ENCODE data around the gene USP6NL.

The USP6NL gene

DNA sequence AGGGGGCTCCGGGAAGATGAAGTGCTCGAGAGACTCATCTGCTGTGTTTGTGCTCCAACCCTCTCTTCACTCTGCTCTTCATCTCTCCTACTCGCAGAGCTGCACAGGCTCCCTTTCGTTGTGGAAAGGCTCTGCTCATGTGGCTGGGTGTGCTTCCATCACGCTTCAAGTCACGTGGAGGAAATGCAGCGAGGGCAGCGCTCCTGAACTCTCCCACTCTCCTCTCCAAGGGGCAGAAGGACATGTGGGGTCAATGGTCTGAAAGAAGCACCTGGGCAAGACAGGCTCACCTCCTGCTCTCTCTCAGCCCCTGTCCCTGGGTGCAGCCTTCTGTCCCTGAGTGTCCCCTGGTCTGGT is 72.6 kb downstream of the USP6NL start:
- H3K36me3 ChIP-seq (ENCODE audit: control insufficient read depth, insufficient read depth, low read length) = no peaks in the 10 kb centered on the region
- TF ChIP-seq, protein P1, sequence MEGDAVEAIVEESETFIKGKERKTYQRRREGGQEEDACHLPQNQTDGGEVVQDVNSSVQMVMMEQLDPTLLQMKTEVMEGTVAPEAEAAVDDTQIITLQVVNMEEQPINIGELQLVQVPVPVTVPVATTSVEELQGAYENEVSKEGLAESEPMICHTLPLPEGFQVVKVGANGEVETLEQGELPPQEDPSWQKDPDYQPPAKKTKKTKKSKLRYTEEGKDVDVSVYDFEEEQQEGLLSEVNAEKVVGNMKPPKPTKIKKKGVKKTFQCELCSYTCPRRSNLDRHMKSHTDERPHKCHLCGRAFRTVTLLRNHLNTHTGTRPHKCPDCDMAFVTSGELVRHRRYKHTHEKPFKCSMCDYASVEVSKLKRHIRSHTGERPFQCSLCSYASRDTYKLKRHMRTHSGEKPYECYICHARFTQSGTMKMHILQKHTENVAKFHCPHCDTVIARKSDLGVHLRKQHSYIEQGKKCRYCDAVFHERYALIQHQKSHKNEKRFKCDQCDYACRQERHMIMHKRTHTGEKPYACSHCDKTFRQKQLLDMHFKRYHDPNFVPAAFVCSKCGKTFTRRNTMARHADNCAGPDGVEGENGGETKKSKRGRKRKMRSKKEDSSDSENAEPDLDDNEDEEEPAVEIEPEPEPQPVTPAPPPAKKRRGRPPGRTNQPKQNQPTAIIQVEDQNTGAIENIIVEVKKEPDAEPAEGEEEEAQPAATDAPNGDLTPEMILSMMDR (IDR thresholded peaks at IDR 0.05; ENCODE audit: insufficient read depth, low read length, poor library complexity, severe bottlenecking) = no peak
- DNase-seq (ENCODE audit: extremely low read depth, insufficient read length) = no peak
- no peak overlapping the region for H3K4me3 ChIP-seq (replicated peaks; ENCODE audit: low read depth, low read length)
- H3K27me3 ChIP-seq (replicated peaks; ENCODE audit: control insufficient read depth, insufficient read depth, low read length) = no peaks in the 10 kb centered on the region

DNA sequence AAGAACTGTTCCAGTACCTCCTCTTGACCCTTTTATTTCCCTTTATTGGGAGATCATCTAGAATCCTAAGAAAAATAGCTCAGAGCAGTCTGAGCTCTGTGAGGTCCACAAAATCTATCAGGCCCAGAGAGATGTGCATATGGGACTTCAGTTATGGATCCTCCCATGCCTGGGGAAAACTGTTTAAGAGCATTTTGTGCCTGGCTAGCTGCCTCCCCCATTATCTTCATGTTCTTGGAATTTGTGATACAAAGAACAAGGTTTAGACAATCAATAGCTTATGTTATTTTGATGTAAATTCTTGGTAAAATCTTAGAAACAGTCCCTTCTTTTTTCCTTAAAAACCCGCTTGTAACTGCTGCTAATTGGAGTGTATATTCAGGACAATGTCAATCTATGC is 75.2 kb downstream of the USP6NL start:
- Histone ChIP-seq H3K27me3 (replicated peaks; ENCODE audit: control insufficient read depth, insufficient read depth, low read length) (no peaks in the 10 kb centered on the region), H3K36me3 (ENCODE audit: control insufficient read depth, insufficient read depth, low read length) (no peaks in the 10 kb centered on the region), H3K4me3 (replicated peaks; ENCODE audit: low read depth, low read length) (no peak overlapping the region)
- TF ChIP-seq, protein P1 (IDR thresholded peaks at IDR 0.05; ENCODE audit: insufficient read depth, low read length, poor library complexity, severe bottlenecking) = no peak
- DNase-seq (ENCODE audit: extremely low read depth, insufficient read length) = no peak

DNA sequence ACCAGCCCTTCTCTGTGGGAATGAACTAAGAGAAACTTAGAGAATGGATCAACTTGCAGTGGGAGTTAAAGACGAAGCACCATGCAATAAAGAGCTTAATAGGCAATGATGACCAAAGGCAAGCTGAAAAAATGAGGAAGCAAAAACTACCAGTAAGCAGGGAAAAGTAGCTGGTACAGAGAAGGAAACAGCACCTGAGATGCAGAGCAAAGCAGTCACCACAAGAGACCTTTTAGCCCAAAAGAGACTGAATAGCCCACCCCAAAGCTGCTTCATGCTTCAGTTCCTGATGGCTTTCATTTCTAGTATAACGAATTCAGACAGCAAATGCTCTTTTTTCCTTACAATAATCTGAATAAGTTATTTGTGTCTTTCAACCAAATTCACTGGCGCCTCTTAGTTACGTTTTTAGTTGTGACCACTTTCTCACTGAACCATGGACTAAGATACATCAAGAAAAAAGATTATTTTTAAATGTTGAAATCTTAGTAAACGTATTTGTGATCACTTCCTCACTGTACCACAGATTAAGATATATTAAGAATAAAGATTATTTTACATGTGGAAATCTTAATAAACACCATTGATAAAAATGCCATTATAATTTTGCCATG is 76.0 kb downstream of the USP6NL start:
- TF ChIP-seq, protein P1 (IDR thresholded peaks at IDR 0.05; ENCODE audit: insufficient read depth, low read length, poor library complexity, severe bottlenecking) = no peak
- peak; percentile 50 for DNase-seq (ENCODE audit: extremely low read depth, insufficient read length)
- Histone ChIP-seq H3K27me3 (replicated peaks; ENCODE audit: control insufficient read depth, insufficient read depth, low read length) (no peaks in the 10 kb centered on the region), H3K36me3 (ENCODE audit: control insufficient read depth, insufficient read depth, low read length) (no peaks in the 10 kb centered on the region), H3K4me3 (replicated peaks; ENCODE audit: low read depth, low read length) (no peak overlapping the region)

DNA sequence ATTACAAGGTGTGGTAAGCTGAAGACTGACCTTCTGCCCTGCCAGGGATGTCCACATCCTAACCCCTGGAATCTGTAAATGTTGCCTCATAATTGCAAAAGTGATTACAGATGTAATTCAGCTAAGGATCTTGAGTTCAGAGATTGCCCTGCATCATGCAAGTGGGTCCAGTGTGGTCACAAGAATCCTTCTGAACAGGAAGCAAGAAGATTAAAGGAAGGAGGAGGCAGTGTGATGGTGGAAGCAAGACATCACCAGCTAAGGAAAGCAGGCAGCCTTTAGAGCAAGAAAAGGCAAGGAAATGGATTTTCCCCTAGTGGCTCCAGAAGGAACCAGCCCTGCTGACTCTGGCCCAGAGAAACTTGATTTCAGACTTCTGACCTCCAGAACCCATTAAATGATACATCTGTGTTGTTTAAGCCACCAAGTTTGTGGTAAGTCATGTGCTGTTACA is 78.1 kb downstream of the USP6NL start:
- DNase-seq (ENCODE audit: extremely low read depth, insufficient read length) = no peak
- TF ChIP-seq, protein P1 (IDR thresholded peaks at IDR 0.05; ENCODE audit: insufficient read depth, low read length, poor library complexity, severe bottlenecking) = peak; percentile 11
- no peaks in the 10 kb centered on the region for H3K36me3 ChIP-seq (ENCODE audit: control insufficient read depth, insufficient read depth, low read length)

DNA sequence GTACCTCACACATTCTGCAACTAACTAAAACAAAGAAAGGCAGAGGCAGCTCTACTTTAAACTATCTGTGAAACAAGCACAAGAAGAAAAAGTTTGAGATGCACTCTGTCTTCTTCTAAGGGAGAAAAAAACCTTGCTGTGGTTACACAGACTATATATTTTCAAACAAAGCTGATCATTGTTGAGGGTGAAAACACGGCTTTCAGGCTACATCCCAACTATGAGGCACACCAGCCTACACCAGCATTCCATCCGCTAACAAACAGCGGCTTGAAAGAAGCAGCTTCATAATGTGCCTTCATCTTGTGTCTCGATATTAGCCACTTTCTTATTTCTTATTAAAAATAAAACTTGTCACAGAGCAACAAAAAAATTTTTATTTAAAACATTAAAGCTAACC is 79.1 kb downstream of the USP6NL start:
- TF ChIP-seq, protein P1 (IDR thresholded peaks at IDR 0.05; ENCODE audit: insufficient read depth, low read length, poor library complexity, severe bottlenecking) = no peak
- DNase-seq (ENCODE audit: extremely low read depth, insufficient read length) = no peak
- peak overlapping the region; percentile 42 for H3K4me3 ChIP-seq (replicated peaks; ENCODE audit: low read depth, low read length)
- no peaks in the 10 kb centered on the region for H3K36me3 ChIP-seq (ENCODE audit: control insufficient read depth, insufficient read depth, low read length)
- H3K27me3 ChIP-seq (replicated peaks; ENCODE audit: control insufficient read depth, insufficient read depth, low read length) = no peaks in the 10 kb centered on the region

More for the DNA sequence above, 78.1 kb downstream of the USP6NL start:
- Histone ChIP-seq H3K4me3 (replicated peaks; ENCODE audit: low read depth, low read length) (no peak overlapping the region), H3K27me3 (replicated peaks; ENCODE audit: control insufficient read depth, insufficient read depth, low read length) (no peaks in the 10 kb centered on the region)

DNA sequence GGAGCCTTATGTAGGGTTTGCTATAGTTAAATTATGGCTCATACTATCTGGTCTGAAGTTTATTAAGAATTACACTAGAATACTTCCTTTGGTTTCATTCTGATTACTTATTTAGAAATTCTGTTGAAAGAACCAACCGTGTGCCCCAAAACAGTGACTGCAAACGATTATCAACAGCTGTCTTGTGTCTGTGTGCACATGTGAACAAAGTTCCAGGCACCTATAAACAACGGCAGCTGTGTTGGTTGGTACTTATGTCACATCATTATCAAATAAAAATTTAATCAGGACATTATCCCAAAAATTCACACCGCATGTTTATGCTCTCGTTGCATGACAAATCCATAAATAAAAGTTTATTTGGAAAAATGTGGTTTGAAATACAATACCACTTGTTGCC is 80.6 kb downstream of the USP6NL start:
- peak overlapping the region; percentile 39 for H3K4me3 ChIP-seq (replicated peaks; ENCODE audit: low read depth, low read length)
- TF ChIP-seq, protein P1 (IDR thresholded peaks at IDR 0.05; ENCODE audit: insufficient read depth, low read length, poor library complexity, severe bottlenecking) = no peak
- no peaks in the 10 kb centered on the region for H3K27me3 ChIP-seq (replicated peaks; ENCODE audit: control insufficient read depth, insufficient read depth, low read length)
- H3K36me3 ChIP-seq (ENCODE audit: control insufficient read depth, insufficient read depth, low read length) = peaks cover 4% of the 10 kb centered on the region
- DNase-seq (ENCODE audit: extremely low read depth, insufficient read length) = no peak

Data from GM06990 (cell line).